ENCODE data around the gene FHL1. TPM values are rescaled to one million over a fixed set of nuclear protein-coding genes. Genes with fewer than 3 reads are reported as not detected.

The FHL1 gene
- polyA plus RNA-seq, 3 donors, result 0.75 to 4.0 (median 0.98) TPM

DNA sequence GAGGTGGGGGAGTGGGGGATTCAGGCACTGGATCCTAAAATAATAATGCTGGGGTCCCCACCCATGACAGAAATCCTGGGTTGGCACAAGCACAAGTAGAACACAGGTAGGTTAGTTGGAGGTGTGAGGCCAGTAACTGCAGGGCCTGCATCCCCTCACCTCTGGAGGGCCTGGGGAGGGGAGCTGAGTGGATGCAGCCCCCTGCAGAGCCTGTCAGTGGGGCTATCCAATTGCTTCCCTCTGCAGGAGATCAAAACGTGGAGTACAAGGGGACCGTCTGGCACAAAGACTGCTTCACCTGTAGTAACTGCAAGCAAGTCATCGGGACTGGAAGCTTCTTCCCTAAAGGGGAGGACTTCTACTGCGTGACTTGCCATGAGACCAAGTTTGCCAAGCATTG lies 60.2 kb downstream of the FHL1 start:
- TF ChIP-seq, protein P1, sequence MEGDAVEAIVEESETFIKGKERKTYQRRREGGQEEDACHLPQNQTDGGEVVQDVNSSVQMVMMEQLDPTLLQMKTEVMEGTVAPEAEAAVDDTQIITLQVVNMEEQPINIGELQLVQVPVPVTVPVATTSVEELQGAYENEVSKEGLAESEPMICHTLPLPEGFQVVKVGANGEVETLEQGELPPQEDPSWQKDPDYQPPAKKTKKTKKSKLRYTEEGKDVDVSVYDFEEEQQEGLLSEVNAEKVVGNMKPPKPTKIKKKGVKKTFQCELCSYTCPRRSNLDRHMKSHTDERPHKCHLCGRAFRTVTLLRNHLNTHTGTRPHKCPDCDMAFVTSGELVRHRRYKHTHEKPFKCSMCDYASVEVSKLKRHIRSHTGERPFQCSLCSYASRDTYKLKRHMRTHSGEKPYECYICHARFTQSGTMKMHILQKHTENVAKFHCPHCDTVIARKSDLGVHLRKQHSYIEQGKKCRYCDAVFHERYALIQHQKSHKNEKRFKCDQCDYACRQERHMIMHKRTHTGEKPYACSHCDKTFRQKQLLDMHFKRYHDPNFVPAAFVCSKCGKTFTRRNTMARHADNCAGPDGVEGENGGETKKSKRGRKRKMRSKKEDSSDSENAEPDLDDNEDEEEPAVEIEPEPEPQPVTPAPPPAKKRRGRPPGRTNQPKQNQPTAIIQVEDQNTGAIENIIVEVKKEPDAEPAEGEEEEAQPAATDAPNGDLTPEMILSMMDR (IDR thresholded peaks at IDR 0.05), result no peak
- Histone ChIP-seq H2AFZ (ENCODE audit: insufficient read depth, low read depth, low read length, poor library complexity, severe bottlenecking) (no peak overlapping the region), H3K4me3 (replicated peaks in 1 of 3; ENCODE audit: low read depth in 2 of 3, low read length in 3 of 3) (no peak overlapping the region), H3K79me2 (ENCODE audit: insufficient read depth, low read length) (no peaks in the 10 kb centered on the region), H3K4me2 (replicated peaks; ENCODE audit: extremely low read depth, low read length, poor library complexity, severe bottlenecking) (no peak overlapping the region), H3K27me3 (ENCODE audit: control insufficient read depth in 2 of 2, insufficient read depth in 2 of 2, low read length in 2 of 2) (no peaks in the 10 kb centered on the region), H3K36me3 (replicated peaks in 1 of 2; ENCODE audit: control insufficient read depth in 1 of 2, insufficient read depth in 2 of 2, low read length in 2 of 2) (no peaks in the 10 kb centered on the region), H3K27ac (ENCODE audit: low read depth in 1 of 2, low read length in 2 of 2) (no peak overlapping the region), H3K9me3 (replicated peaks in 1 of 2; ENCODE audit: control insufficient read depth in 1 of 2, insufficient read depth in 1 of 2, low read length in 2 of 2) (no peaks in the 10 kb centered on the region), H4K20me1 (ENCODE audit: insufficient read depth, low read length) (no peaks in the 10 kb centered on the region), H3K4me1 (ENCODE audit: control insufficient read depth in 1 of 2, insufficient read depth in 2 of 2, low read length in 2 of 2) (peaks cover 11 to 28% of the 10 kb centered on the region in 2 donors), H3K9ac (ENCODE audit: insufficient read depth, low read length, poor library complexity, severe bottlenecking) (no peak overlapping the region)
- 100% methylated on average over 2 of the region's 4 CpGs for WGBS (ENCODE audit: insufficient coverage)
- no peak for DNase-seq
- peaks cover 0 to 15% (median 0%) of the 10 kb centered on the region in 3 donors for H3K27me3 Mint-ChIP-seq (ENCODE audit: low read depth in 3 of 3)
- H3K4me1 Mint-ChIP-seq, result peaks cover 23% of the 10 kb centered on the region
- intact Hi-C loops (cut with micrococcal nuclease), result no loop called here
- peaks cover 0 to 2% (median 0%) of the 10 kb centered on the region in 7 donors for H3K9me3 Mint-ChIP-seq
- peak overlapping the region in 1 of 7 donors; percentile 32 for H3K27ac Mint-ChIP-seq
- H3K4me3 Mint-ChIP-seq, result no peak overlapping the region
- H3K36me3 Mint-ChIP-seq, result no peaks in the 10 kb centered on the region

DNA sequence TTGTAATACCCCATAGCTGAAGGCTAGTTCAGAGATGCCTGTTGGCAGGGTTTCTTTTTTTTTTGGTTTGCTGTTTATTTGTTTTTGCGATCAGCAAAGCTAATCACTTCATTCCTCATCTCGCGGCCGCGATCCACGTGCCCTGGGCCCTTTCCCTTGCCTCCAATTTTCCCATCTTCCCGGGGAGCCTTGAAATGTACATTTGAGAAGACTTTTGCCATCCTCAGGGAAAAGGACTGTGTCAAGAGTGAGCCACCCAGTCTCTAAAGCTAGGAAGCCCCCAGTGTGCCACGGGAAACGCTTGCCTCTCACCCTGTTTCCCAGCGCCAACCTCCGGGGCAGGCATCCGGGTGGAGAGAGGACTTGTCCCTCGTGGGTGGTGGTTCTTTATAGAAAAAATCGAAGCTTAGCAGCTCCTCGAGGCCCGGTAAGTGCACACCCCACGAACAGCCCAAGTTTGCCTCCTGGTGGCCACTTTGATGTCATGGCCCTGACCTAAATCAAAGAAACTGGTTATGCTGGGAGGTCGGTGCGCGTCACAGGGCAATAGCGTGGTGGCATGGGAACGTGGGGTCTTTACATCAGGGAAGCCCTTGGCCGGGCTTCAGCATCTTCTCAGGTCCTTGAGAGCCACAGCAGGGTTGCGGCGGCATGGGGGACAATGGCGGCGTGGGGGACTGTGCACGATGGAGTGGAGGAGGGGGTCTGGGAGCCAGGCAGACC lies 61.8 kb downstream of the FHL1 start:
- H3K4me1 Mint-ChIP-seq, result peaks cover 22% of the 10 kb centered on the region
- H3K4me2 ChIP-seq (replicated peaks; ENCODE audit: extremely low read depth, low read length, poor library complexity, severe bottlenecking), result no peak overlapping the region

More for the DNA sequence above, 61.8 kb downstream of the FHL1 start:
- Mint-ChIP-seq H3K4me3 (no peak overlapping the region), H3K27ac (peak overlapping the region in 1 of 7 donors; percentile 45), H3K9me3 (peaks cover 0 to 2% (median 0%) of the 10 kb centered on the region in 7 donors), H3K27me3 (ENCODE audit: low read depth in 3 of 3) (peaks cover 0 to 15% (median 1%) of the 10 kb centered on the region in 3 donors), H3K36me3 (no peaks in the 10 kb centered on the region)
- TF ChIP-seq, protein P1 (IDR thresholded peaks at IDR 0.05), result peak; percentile 18
- Histone ChIP-seq H2AFZ (ENCODE audit: insufficient read depth, low read depth, low read length, poor library complexity, severe bottlenecking) (no peak overlapping the region), H3K4me1 (ENCODE audit: control insufficient read depth in 1 of 2, insufficient read depth in 2 of 2, low read length in 2 of 2) (peaks cover 11 to 26% of the 10 kb centered on the region in 2 donors), H3K4me3 (replicated peaks in 1 of 3; ENCODE audit: low read depth in 2 of 3, low read length in 3 of 3) (no peak overlapping the region), H3K9me3 (replicated peaks in 1 of 2; ENCODE audit: control insufficient read depth in 1 of 2, insufficient read depth in 1 of 2, low read length in 2 of 2) (no peaks in the 10 kb centered on the region), H3K79me2 (ENCODE audit: insufficient read depth, low read length) (no peaks in the 10 kb centered on the region), H4K20me1 (ENCODE audit: insufficient read depth, low read length) (no peaks in the 10 kb centered on the region), H3K27me3 (ENCODE audit: control insufficient read depth in 2 of 2, insufficient read depth in 2 of 2, low read length in 2 of 2) (no peaks in the 10 kb centered on the region), H3K27ac (ENCODE audit: low read depth in 1 of 2, low read length in 2 of 2) (no peak overlapping the region), H3K9ac (ENCODE audit: insufficient read depth, low read length, poor library complexity, severe bottlenecking) (no peak overlapping the region), H3K36me3 (replicated peaks in 1 of 2; ENCODE audit: control insufficient read depth in 1 of 2, insufficient read depth in 2 of 2, low read length in 2 of 2) (no peaks in the 10 kb centered on the region)
- peak in 1 of 3 donors; percentile 21 for DNase-seq
- intact Hi-C loops (cut with micrococcal nuclease), result no loop called here
- WGBS (ENCODE audit: insufficient coverage), result 56% methylated on average over 5 of the region's 28 CpGs

Measured in CD14-positive monocyte (primary cell).